ENCODE measurements around the gene DNHD1.

The DNHD1 gene

GRCh38 chr11:6544921-6545850, 48.1 kb downstream of the DNHD1 start:
- Histone ChIP-seq H3K4me3 (no peak overlapping the region), H3K27ac (no peak overlapping the region)
- no peak for DNase-seq (ENCODE audit: low spot score)
- no peak for TF ChIP-seq CTCF (IDR thresholded peaks at IDR 0.05)

- H3K27ac ChIP-seq: no peak overlapping the region
- DNase-seq (ENCODE audit: low spot score): no peak
- no peak for TF ChIP-seq CTCF (IDR thresholded peaks at IDR 0.05)
- no peak overlapping the region for H3K4me3 ChIP-seq
Observed at GRCh38 chr11:6545917-6546605, 49.0 kb downstream of the DNHD1 start.

GRCh38 chr11:6546735-6547134, 49.7 kb downstream of the DNHD1 start:
- TF ChIP-seq CTCF (IDR thresholded peaks at IDR 0.05): no peak
- DNase-seq (ENCODE audit: low spot score): no peak
- Histone ChIP-seq H3K4me3 (no peak overlapping the region), H3K27ac (no peak overlapping the region)

GRCh38 chr11:6547177-6547576, 50.1 kb downstream of the DNHD1 start:
- no peak for DNase-seq (ENCODE audit: low spot score)
- no peak overlapping the region for H3K27ac ChIP-seq

GRCh38 chr11:6548121-6548520, 51.0 kb downstream of the DNHD1 start:
- no peak for TF ChIP-seq CTCF (IDR thresholded peaks at IDR 0.05)
- H3K4me3 ChIP-seq: no peak overlapping the region
- H3K27ac ChIP-seq: no peak overlapping the region
- no peak for DNase-seq (ENCODE audit: low spot score)

More at GRCh38 chr11:6547177-6547576, 50.1 kb downstream of the DNHD1 start:
- H3K4me3 ChIP-seq: no peak overlapping the region
- TF ChIP-seq CTCF (IDR thresholded peaks at IDR 0.05): no peak

- Histone ChIP-seq H3K27ac (no peak overlapping the region), H3K4me3 (no peak overlapping the region)
- DNase-seq (ENCODE audit: low spot score): no peak
- no peak for TF ChIP-seq CTCF (IDR thresholded peaks at IDR 0.05)
Observed at GRCh38 chr11:6548641-6549040, 51.6 kb downstream of the DNHD1 start.

All from coronary artery (tissue), 2 donors.